ENCODE data around the gene MASP2.
A peak's percentile ranks its signal among the peaks of the same experiment; 100 is the strongest.
"Not testable (repeated sequence)": the region's sequence is repeated elsewhere in the genome, so short reads cannot be mapped to it uniquely, and the experiment has no call there.

Gene MASP2

DNA sequence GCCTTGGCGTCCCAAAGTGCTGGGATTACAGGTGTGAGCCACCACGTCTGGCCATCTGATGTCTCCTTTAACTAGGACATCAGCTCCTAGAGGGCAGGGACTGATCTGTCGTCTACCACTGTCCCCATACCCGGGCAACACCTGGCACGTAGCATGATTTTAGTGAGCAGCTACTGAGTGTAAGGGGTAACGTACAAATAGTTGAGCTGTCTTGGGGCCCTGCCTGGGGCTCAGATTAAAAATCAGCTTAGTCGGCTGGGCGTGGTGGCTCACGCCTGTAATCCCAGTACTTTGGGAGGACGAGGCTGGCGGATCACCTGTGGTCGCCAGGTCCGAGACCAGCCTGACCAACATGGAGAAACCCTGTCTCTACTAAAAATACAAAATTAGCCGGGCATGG, 11.0 kb upstream of the MASP2 start:
- no peak for DNase-seq

DNA sequence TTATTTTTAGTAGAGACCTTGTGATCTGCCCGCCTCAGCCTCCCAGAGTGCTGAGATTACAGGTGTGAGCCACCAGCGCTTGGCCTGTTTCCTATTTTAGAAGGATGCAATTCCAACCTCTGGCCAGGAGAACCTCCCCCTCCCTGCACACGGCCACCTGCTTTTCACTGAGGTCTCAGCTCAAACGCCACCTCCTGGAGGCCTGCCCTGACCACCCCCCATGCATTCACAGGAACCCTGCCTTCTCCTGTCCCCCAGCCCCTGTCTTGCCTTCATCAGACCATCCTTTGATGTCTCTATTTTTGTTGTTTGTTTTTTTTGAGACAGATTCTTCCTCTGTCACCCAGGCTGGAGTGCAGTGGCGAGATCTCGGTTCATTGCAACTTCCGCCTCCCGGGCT, 10.4 kb upstream of the MASP2 start:
- DNase-seq: no peak

DNA sequence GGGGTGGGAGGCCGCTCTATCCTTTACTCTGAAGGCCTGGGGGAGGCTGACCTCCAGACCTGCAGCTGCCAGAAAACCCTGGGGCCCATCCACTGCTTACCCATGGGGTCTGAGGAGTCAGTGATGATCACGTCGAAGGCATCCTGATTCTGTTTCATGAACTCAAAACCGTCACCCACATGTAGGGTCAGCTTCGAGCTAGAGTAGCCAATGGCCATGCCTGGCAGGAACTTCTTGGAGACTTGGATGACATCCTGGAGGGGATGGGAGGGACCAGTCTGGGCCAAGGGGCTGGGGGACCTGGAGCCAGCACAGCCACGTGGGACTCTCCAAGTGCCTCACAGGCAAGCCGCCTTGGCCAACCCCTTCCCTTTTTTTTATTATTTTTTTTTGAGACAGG, 9.5 kb upstream of the MASP2 start:
- DNase-seq: no peak

DNA sequence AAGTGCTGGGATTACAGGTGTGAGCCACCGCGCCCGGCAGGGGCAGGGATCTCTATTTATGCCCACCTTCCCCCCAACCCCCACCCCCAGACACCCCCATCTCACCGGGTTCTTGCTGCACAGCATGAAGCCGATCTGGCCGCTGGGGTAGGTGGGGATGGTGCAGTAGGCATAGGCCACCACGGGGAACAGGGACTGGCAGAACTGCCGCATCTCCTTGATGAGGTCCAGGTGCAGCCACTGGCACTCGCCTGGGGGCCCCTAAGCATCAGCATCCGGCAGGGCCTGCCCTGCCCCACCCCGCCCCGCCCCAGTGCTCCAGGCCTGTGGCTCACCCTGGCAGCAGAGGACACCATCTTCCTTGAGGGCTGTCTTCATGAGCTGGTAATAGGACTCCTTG, 8.6 kb upstream of the MASP2 start:
- DNase-seq: no peak

DNA sequence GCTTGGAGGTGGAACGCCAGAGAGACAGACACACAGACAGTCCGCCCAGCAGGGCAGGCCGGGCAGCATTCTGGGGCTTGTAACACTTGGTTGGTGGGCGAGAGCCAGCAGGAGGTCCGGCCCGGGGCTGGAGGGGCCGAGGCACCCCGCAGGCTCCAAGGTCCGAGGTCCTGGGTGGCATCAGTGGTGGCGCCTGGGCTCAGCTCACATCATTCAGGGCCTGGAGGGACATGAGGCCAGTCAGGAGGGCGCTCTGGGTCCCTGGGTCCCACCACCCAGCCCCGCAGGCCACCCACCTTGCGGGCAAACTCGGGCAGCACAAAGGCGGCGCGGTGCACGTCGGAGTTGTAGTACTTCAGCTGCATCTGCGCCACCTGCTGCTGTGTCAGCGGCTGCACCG, 7.6 kb upstream of the MASP2 start:
- no peak for DNase-seq

DNA sequence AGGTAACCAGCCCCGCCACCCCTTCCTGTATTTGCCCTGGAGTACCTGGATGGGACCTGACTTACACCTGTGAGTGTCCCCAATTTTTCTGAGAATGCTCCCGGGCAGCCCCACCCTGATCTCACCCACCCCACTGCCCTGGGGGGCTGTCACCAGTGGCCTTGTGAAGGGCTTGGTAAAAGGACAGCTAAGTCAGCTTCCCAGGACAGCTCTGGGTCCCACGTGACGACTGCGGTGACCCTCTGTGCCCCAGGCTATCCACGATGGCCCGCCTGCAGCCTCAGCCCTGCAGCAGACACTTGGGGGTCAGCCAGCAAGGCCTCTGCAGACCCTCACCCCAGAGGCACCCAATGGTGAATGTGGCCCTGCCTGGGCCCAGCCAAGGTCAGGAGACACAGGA, 7.1 kb upstream of the MASP2 start:
- no peak for DNase-seq

DNA sequence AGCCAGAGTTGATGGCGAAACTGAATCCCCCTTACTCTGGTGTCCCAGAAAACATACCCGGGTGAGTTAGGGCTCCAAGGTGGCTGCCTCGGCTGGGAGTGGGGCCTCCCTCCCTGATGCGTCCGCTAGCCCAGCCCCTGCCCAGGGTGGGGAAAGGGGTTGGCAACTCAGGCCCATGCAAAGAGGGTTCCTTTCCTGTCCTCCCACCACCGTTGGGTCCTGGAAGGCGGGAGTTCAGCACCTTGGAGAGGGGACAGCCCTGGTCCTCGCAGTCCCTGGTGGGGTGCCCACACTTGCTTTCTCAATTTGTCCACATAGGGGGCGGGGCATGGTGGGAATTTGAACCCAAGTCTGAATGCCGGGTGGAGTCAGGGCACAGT, 6.7 kb upstream of the MASP2 start:
- peak; percentile 25 for DNase-seq

DNA sequence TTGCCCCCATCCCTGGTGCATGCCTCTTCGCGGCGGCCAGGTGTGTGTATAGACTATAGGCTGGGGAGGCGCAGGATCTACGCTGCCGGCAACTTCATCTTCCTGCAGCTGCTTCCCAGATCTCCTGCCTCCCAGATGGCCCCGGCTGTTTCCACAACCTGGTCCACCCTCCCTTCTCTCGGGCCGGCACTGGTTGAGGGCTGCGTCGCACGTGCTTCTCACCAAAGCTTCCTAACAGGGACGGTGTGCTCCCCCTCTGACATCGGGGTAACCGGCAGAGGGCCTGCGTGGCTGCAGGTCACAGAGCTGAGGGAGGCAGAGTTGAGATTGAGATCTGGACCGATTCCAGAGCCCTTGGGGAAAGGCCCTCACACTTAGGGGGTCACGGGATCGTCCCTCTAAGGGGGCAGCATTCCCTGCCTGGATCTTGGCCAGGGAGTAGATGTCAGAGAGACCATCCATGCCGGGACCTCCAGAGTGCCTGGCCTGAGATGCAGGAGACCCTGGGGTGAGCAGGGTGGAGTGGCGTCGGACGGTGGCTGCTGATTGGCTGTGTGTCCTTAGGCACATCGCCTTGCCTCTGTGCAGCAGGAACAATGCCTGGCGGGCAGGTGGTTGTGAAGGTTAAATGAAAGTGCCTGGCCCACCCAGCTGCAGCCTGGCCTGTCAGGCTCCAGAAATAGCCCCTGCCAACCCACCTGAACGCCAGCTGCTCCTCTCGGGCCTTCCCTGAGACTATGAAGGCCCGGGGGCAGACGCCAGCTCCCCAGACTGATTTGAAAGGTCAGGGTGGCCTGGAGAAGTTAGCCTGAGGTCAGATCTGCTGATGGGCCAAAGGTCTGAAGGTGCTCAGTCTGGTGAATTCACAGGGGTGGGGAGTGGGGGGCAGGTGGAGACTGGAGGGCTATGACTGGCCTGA, 6.1 kb upstream of the MASP2 start:
- peak; percentile 12 for DNase-seq

DNA sequence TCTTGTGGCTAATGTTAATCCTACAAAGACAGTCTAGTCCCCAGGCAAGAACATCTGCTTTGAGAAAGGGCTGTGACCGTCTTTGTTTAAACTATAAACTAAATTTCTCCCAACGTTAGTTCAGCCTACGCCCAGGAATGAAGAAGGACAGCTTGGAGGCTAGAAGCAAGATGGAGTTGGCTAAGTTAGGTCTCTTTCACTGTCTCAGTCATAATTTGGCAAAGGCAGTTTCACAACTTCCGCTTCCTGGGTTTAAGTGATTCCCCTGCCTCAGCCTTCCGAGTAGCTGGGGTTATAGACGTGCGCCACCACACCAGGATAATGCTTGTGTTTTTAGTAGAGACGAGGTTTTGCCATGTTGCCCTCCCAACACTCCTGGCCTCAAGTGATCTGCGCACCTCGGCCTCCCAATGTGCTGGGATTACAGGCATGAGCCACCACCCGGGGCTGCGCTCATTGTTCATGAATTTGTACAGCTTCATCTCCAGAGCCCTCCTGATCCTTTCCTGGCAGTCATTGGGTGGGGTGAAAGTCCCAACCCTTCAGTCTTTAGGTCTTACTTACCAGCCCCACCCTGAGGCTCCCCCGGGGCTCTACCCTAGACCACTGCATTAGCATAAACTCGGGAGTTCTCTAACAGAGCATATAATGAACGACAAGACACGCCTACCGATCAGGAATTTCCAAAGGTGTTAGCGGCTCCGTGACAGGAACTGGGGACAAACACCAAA, 4.9 kb upstream of the MASP2 start:
- peak; percentile 25 for DNase-seq

DNA sequence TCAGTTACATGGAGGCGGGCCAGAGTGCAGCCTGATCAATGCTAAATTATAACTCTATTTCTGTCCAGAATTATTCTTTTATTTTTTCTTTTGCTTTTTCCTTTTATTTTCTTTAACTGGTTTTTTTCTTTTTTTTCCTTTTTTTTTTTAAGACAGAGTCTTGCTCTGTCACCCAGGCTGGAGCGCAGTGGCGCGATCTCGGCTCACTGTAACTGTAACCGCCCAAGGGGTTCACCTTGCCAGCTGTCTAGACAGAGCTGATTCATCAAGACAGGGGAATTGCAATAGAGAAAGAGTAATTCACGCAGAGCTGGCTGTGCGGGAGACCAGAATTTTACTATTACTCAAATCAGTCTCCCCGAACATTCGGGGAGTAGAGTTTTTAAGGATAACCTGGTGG, 4.1 kb upstream of the MASP2 start:
- DNase-seq: not testable (repeated sequence)

DNA sequence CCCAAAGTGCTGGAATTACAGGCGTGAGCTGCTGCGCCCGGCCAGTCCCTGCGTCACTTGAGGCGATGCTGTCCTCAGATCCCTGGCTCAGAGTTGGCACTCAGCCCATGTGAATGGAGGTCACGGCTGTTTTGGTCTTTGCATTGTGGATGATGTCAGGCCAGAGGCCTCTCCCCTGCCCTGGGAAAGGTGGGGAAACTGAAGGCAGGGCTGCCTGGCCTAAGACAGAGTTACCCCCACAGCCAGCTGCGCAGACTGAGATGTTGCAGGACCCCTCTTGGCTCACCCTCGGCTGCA, 821 bp downstream of the MASP2 start:
- no peak for DNase-seq

DNA sequence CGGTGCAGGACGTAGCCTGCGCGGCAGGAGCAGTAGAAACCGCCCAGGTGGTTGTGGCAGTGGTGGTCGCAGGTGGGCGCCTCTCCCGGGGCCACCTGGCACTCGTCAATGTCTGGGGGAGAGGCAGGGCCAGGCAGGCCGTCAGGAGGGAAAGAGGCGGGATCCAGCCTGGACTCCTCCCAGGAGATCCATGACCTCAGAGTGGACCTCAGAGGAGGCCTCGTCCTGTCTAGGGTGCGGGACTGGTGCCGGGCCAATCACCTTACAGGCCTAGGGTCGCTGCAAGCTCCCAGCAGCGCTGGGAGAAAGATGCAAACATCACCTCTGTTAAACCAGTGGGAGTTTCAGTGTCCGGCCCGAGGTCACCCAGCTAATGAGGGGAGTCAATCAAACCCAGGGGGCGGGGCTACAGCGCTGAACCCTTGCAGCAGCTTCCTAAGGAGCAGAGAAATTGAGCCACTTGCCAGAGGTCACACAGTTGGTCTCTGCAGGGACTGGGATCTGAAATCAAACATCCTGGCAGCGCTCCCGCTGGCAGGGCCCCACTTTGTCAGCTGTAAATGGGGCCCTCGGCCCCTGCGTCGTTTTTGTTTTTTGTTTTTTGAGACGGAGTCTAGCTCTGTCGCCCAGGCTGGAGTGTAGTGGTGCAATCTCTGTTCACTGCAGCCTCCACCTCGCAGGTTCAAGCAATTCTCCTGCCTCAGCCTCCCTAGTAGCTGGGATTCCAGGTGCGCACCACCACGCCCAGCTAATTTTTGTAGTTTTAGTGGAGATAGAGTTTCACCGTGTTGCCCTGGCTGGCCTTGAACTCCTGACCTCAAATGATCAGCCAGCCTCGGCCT, 1.4 kb downstream of the MASP2 start:
- DNase-seq: no peak

DNA sequence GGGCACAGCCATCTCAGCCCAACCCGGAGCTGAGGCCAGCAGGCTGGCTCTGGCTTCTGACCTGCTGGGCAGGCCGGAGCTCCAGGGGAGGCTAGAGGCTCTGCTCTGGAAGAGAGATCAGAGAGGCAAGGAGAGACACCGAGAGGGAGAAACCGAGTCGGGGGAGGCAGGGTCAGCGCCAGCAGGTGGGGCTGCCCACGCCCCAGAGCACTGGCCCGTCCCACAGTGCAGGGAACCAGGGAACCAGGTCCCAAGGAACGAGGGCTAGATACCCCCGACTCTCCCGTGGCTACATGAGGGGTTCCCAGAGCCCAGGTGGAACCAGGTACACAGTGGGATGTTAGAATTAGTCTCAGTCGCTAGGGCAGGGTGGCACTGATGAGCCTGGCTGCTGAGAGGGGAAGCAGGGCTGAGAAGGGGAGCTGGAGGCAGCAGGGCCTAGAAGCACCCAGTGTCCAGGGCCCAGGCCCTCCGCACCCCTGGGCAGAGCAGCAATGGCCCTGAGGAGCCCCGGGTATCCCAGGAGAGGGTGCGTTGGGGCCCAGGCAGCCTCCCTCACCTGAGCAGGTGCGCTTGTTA, 2.1 kb downstream of the MASP2 start:
- no peak for DNase-seq

DNA sequence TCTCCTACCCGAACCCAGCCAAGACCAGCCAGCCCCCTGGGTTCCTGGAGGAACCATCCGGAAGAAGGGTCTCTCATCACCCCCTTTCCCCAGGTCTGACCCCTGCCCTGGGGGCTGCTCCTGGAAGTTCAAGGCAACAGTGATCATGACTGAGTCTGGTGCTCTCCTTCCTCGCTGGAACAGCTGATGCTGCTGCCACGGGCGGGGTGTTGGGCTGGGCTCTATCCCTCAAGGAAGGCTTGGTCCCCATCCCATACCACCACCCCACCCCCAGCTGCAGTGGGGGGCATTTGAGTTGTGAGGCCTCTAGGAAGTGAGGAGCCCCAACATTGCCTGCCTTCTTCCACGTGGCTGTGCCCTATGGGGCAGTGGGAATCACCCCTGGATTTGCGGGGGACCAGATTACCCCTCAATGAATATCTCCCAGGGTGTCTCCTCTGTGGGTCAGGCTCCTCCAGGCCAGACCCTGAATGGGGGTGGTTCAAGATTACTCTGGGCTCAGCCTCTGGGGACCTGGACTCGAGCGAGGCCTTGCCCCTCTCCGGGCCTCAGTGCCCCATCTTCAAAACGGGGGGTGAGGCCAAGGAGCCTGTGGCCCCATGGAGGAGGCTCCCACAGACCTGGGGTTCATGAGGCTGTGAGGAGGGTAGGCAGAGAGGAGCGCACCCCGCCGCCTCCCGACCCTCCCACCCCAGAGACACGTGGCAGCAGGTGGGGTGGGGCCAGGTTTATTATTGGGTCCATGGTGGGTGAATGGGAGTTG, 2.8 kb downstream of the MASP2 start:
- no peak for DNase-seq

DNA sequence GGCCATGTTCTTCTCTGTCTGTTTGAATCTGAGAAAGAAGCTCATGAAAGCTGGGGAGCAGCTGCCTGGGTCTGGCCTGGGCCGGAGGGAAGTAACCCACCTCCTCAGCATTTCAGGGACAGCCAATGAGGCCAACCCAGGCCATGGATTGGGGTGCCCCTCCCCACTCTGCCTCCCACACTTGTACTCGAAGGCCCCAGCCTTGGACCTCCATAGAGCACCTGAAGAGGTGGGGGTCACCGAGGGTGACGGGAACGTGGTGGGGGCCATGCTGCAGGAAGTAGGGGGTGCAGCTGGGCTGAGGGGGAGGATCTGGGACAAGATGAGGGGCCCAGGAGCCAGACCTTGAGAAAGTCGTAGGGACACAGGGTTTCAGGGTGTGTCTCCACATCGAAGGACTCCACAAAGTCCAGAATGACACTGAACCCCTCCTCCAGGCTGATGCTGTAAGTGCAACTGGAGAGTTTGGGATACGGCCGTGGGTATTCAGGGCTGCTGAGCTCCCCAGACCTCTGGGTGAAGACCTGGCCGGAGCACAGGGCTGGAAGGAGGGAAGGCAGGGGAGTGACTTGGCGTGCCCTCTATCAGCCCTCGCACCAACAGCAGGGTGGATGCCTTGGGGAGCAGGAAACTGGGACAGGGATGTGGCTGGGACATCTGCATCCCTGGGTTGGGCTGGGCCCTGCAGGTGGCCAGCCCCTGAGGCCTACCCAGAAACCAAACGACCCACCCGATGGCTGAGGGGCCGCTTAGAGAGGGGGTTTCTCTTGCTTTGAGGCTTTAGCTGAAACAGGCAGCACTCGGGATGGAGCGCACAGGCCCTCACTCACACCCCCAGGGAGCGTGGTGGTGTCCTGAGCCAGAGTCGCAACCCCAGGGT, 3.8 kb downstream of the MASP2 start:
- DNase-seq: no peak

DNA sequence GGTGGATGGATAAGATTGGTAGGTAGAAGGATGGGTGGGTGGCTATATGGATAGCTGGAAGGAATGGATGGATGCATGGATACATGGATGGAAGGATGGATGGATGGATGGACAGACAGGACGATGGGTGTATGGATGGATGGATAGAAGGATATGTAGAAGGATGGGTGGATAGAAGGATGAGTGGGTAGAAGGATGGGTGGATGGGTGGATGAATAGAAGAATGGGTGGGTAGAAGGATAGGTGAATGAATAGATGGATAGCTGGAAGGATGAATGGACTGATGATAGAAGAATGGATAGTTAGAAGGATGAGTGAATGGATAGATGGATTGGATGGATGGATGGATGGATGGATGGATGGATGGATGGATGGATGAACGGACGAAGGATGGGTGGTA, 5.0 kb downstream of the MASP2 start:
- no peak for DNase-seq

DNA sequence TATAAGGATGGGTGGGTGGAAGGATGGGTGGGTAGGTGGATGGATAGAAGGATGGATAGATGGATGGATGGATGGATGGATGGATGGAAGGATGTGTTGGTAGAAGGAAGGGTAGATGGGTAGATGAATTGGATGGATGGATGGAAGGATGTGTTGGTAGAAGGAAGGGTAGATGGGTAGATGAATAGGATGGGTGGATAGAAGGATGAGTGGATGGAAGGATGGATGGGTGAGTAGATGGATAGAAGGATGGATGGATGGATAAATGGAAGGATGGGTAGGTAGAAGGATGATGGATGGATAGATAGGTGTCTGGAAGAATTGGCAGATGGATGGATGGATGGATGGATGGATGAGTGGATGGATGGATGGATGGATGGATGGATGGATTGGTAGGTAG, 6.0 kb downstream of the MASP2 start:
- DNase-seq: no peak

DNA sequence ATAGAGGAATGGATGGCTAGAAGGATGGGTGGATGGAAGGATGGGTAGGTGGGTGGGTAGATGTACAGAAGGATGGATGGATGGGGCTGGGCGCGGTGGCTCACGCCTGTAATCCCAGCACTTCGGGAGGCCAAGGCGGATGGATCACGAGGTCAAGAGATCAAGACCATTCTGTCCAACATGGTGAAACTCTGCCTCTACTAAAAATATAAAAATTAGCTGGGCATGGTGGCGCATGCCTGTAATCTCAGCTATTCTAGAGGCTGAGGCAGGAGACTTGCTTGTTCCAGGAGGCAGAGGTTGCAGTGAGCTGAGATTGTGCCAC, 7.0 kb downstream of the MASP2 start:
- DNase-seq: not testable (repeated sequence)

DNA sequence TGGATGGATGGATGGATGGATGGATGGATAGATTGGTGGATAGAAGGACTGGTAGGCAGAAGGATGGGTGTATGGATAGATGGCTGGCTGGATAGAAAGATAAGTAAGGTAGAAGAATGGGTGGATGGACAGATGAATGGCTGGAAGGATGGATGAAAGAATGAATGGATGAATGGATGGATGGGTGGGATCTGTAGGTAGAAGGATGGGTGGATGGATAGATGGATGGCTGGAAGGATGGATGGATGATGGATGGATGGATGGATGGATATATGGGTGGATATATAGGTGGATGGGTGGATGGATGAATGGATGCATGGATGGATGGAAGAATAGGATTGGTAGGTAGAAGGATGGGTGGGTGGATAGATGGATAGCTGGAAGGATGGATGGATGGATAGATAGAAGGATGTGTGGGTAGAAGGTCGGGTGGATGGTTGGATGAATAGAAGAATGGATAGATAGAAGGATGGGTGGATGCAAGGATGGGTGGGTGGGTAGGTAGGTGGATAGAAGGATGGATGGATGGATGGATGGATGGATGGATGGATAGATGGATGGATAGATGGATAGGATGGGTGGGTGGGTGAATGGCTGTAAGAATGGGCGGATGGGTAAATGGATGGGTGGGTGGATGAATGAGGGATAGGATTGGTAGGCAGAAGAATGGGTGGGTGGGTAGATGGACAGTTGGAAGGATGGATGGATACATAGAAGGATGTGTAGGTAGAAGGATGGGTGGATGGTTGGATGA, 7.5 kb downstream of the MASP2 start:
- no peak for DNase-seq

DNA sequence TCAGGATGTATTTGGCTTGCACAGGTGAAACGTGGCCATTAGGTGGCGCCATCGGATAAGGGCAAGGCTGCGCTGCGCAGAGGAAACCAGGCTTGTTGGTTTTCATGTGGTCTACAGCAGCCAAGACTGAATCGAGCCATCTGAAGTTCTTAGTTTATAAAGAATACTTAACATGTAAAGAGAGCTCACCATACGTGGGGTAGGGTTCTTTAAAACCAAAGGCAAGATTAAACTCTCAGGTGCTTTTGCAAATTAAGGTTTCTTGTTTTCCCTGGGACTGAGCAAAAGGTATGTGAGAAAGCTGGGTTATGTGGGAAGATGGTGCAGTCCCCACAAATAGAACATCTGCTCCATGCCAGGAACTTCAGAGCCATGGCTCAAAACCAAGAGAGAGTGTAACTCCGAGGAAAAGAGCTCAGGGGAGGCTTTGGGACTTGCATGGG, 9.3 kb downstream of the MASP2 start:
- peak; percentile 74 for DNase-seq
